Measurements from ENCODE around the gene NKTR.
"Not testable (repeated sequence)": the region's sequence is repeated elsewhere in the genome, so short reads cannot be mapped to it uniquely, and the experiment has no call there.

Gene NKTR

DNA sequence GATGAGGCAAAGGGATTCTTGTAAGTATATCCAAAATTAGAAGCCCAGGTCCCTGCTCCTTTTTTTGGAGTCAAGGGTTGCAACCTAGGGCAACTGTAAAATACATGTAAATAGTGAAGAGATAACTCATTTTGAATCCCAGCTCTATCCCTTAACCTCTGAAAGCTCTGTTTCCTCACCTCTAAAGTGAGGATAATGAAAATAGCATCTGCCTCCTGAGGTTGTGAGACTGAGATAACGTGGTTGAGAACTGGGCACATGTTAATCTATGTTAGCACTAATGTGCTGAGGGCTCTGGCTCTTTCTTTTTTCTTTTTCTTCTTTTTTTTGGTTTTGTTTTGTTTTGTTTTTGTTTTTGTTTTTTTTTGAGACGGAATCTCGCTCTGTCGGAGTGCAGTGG is 4.8 kb upstream of the NKTR start:
- DNase-seq (ENCODE audit: low read depth) = no peak

DNA sequence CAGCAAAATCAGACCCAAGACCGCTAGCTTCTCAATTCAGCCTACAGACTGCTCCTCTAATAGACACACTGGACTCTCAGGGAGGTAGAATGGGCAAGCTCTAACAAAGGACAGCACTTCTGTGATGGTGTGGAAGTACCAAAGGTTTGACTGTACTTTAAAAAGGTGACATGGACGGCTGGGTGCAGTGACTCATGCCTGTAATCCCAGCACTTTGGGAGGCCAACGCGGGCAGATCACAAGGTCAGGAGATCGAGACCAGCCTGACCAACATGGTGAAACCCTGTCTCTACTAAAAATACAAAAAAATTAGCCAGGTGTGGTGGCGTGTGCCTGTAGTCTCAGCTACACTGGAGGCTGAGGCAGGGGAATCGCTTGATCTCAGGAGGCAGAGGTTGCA is 3.4 kb upstream of the NKTR start:
- not testable (repeated sequence) for DNase-seq (ENCODE audit: low read depth)

DNA sequence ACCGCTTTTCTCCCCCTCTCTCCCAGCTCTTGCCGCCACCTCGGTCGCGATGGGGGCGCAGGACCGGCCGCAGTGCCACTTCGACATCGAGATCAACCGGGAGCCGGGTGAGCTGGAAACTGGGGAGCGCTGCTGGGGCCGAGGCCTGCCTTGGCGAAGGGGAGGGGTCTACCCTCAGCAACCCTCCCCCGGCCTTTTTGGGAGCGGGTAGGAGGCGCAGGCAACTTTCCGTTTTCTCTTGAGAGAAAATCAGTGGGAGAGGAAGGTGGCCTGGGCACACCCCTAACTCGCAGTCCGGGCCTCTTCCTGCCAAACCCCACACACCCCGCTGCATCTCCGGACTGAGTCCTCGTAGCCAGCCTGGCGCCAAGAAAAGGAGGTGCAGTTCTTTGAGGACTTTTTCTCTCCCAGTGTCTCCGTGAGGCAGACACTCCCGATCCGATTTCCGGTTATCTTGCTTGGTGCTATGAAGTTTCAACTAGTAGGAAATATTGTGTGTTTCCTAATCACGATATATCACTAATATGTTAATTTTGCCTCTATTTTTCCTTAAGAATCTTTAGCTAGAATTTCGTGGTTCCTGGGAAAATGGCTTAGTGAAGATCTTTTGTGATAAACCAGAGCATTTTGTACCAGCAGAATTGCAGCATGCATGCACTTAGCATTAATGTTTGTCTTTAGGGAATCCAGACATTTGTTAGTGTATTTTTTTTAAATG is 631 bp downstream of the NKTR start:
- peak; percentile 40 for DNase-seq (ENCODE audit: low read depth)

- no peak for DNase-seq (ENCODE audit: low read depth)
These were observed 1.6 kb downstream of the NKTR start for GRCh38 chr3:42601896-42602581.

GRCh38 chr3:42602961-42603360 is 2.5 kb downstream of the NKTR start:
- no peak for DNase-seq (ENCODE audit: low read depth)

DNA sequence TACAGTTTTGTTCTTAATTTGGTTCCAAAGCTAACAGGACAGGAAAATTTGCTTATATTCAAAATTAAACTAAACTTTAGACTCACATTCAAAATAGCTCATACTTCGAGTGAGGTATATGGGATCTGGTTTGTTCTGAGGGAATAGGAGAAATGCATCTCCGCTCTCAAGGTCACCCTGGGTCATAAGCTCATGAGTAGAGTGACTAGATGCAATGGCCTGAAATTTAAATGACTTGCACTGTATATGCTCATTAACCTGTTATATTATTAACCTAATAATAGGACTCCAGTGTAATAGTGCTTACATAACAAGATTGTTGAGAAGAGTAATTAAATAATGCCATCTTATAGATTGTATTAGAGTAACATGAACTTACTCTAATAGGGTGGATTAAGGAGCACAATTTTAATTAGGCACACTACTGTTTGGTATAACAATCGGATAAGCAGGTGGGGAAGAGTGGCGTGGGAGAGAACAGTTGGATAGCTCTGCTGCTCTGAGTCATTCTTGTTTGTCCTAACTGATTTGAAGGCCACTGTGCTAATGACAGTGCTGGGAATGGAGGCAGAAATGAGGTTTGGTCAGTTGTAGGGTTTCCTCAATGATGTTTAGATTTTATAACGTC is 5.2 kb downstream of the NKTR start:
- DNase-seq (ENCODE audit: low read depth) = no peak

DNA sequence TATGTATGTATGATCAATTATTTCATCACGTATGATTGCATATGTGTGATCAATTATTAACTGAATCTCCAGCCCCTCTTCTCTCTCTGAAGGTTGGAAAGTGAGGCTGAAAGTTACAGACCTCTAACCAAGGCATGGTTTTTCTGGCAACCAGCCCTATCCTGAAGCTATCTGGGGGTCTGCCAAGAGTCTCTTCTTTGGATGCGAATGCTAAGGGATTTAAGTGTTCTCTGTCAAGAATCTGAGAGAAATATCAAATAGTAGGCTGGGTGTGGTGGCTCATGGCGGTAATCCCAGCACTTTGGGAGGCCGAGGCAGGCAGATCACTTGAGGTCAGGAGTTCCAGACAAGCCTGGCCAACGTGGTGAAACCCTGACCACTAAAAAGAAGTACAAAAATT is 8.1 kb downstream of the NKTR start:
- DNase-seq (ENCODE audit: low read depth) = no peak

DNA sequence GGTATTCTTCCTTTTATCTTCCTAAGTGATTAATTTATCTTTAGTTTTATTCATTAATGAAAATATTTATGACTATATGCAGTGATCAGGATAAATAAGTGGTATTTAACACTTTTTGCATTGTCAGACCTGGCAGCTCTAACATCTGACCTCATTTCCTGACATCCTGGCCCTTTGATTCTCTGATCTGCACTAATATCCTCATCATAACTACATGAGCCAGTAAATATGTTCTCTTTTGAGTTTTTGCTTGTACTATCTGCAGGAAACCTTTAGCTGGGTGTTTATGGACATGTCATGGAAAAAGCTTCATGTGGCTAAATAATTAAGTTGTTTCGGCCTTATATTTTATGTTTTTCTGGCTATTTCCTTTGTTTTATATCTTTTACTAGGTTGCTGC is 10.5 kb downstream of the NKTR start:
- DNase-seq (ENCODE audit: low read depth) = no peak

GRCh38 chr3:42612217-42612616 is 11.7 kb downstream of the NKTR start:
- no peak for DNase-seq (ENCODE audit: low read depth)

GRCh38 chr3:42612928-42613327 is 12.4 kb downstream of the NKTR start:
- DNase-seq (ENCODE audit: low read depth) = no peak

GRCh38 chr3:42613462-42613861 is 13.0 kb downstream of the NKTR start:
- DNase-seq (ENCODE audit: low read depth) = no peak

GRCh38 chr3:42631620-42632019 is 31.1 kb downstream of the NKTR start:
- no peak for DNase-seq (ENCODE audit: low read depth)

- DNase-seq (ENCODE audit: low read depth) = no peak
These were observed 31.7 kb downstream of the NKTR start for GRCh38 chr3:42632146-42632545.

DNA sequence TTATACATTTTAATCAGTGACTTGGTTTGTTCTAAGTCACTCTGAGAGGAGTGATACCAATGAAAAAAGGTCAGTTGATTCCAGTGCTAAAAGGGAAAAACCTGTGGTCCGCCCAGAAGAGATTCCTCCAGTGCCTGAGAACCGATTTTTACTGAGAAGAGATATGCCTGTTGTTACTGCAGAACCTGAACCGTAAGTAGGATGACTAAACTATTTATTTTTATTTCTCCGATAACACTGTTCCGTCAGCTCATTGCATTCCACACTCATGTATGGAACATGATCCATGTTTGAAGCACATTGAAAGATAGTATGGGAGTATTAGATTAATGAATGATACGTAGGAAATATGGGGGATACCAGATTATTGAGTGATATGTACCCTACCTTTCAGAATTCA is 33.1 kb downstream of the NKTR start:
- no peak for DNase-seq (ENCODE audit: low read depth)

DNA sequence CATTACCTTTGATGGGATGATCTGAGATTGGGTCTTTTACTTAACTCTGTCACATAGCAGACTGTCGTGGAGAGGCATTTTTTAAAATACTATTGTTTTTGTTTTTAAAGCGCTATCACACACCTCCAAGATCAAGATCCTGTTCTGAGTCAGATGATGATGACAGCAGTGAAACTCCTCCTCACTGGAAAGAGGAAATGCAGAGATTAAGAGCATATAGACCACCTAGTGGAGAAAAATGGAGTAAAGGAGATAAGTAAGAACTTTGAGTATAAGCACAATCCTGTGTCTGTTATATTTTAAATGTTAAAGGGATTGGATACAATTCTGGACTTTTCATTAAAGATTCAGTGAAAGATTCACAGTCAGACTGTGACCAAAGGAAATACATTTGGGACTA is 34.6 kb downstream of the NKTR start:
- no peak for DNase-seq (ENCODE audit: low read depth)

DNA sequence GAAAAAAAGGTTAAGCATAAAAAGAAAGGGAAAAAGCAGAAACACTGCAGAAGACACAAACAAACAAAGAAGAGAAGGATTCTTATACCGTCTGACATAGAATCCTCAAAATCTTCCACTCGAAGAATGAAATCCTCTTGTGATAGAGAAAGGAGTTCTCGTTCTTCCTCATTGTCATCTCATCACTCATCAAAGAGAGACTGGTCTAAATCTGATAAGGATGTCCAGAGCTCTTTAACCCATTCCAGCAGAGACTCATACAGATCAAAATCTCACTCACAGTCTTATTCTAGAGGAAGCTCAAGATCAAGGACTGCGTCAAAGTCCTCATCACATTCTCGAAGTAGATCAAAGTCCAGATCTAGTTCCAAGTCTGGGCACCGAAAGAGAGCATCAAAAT is 36.5 kb downstream of the NKTR start:
- no peak for DNase-seq (ENCODE audit: low read depth)

- no peak for DNase-seq (ENCODE audit: low read depth)
These were observed 37.9 kb downstream of the NKTR start for GRCh38 chr3:42638339-42638842.

GRCh38 chr3:42639192-42639591 is 38.7 kb downstream of the NKTR start:
- no peak for DNase-seq (ENCODE audit: low read depth)

DNA sequence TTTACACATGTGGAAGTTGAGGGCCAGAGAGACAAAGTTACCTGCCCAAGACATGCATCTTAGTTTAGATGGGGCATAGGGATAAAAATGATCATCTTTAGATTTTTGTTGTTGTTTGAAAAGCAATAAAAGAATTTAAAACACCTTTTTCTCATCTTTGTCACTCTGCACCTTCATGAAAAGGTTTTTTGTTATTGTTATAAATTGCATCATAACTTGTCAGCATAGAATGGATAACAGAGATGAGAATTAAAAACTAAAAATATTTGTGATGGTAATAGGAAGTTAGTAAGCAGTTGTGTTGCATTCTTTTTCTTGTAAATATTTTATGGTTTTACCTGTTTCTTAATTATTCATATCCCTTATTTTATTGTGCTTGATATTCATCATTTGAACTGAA is 39.6 kb downstream of the NKTR start:
- no peak for DNase-seq (ENCODE audit: low read depth)

GRCh38 chr3:42640771-42641370 is 40.4 kb downstream of the NKTR start:
- DNase-seq (ENCODE audit: low read depth) = no peak

DNA sequence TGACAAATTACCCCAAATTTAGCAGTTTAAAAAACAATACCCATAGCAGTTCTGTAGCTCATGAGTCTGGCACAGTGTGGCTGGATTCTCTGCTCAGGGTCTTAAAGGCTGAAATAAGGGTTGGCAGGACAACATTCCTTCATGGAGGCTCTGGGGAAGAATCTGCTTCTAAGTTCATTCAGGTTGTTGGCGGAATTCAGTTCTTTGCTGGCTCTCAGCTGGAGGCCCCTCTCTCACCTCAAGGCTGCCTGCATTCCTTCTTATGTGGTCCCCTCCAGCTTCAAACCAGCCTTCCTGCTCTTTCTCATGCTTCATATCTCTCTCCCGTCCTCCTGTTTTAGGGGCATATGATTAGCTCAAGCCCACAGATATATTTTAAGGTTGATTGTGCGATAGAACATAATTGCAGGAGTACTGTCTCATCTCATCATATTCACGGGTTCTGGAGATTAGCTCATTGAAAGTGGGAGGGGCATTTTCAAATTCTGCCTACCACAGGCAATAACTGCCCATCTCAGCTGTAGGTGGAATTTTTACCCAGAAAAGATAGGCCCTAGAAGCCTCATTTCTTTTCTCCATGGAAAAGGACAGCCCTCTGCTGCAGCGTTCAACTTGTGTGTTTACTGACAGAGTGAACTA is 47.5 kb downstream of the NKTR start:
- DNase-seq (ENCODE audit: low read depth) = no peak

GRCh38 chr3:42649006-42649405 is 48.5 kb downstream of the NKTR start:
- no peak for DNase-seq (ENCODE audit: low read depth)
